Gastroesophageal sphincter (tissue), 3 donors: ENCODE results near the gene DEAF1.

Experiments
- CTCF ChIP-seq, 4 experiments: fragments of 200-600 bp in 2 of 4; fragments of 450-650 bp in 2 of 4; sonication (generic) in 1 of 4; IDR thresholded peaks; one replicate each; pipeline ENCODE4 v1.5.1; 2017 to 2019; ENCODE audit warnings: antibody characterized with exemption in 4 of 4, mild to moderate bottlenecking in 2 of 4, moderate library complexity in 2 of 4
- POLR2AphosphoS5 ChIP-seq: sonication (generic); formaldehyde crosslinking; IDR thresholded peaks from one replicate; pipeline ENCODE4 v1.6.1; 2017; ENCODE audit warnings: antibody characterized with exemption

- TF ChIP-seq CTCF (IDR thresholded peaks at IDR 0.05) (no peak), POLR2AphosphoS5 (no peak)
These were observed 59.0 kb downstream of the DEAF1 start for GRCh38 chr11:635945-636510.
